ENCODE results near the gene IFNG-AS1.

Gene IFNG-AS1

GRCh38 chr12:67944093-67944492 is 45.2 kb upstream of the IFNG-AS1 start:
- H3K36me3 ChIP-seq = no peaks in the 10 kb centered on the region
- TF ChIP-seq CTCF (IDR thresholded peaks at IDR 0.05; ENCODE audit: low read depth, low read length) = no peak
- H3K9me3 ChIP-seq (ENCODE audit: severe bottlenecking) = no peaks in the 10 kb centered on the region

GRCh38 chr12:67952787-67953186 is 36.5 kb upstream of the IFNG-AS1 start:
- no peaks in the 10 kb centered on the region for H3K36me3 ChIP-seq
- DNase-seq = no peak

More at GRCh38 chr12:67944093-67944492, 45.2 kb upstream of the IFNG-AS1 start:
- H3K27me3 ChIP-seq (ENCODE audit: insufficient read depth, low read depth, severe bottlenecking) = no peaks in the 10 kb centered on the region
- DNase-seq = no peak
- H3K4me3 ChIP-seq (ENCODE audit: low read depth, low read length) = no peak overlapping the region
- no peak overlapping the region for H3K27ac ChIP-seq

GRCh38 chr12:67957383-67957782 is 31.9 kb upstream of the IFNG-AS1 start:
- TF ChIP-seq CTCF (IDR thresholded peaks at IDR 0.05; ENCODE audit: low read depth, low read length) = no peak
- no peaks in the 10 kb centered on the region for H3K9me3 ChIP-seq (ENCODE audit: severe bottlenecking)

More at GRCh38 chr12:67952787-67953186, 36.5 kb upstream of the IFNG-AS1 start:
- H3K27me3 ChIP-seq (ENCODE audit: insufficient read depth, low read depth, severe bottlenecking) = no peaks in the 10 kb centered on the region
- H3K4me3 ChIP-seq (ENCODE audit: low read depth, low read length) = no peak overlapping the region
- no peak for TF ChIP-seq CTCF (IDR thresholded peaks at IDR 0.05; ENCODE audit: low read depth, low read length)
- no peak overlapping the region for H3K27ac ChIP-seq
- no peaks in the 10 kb centered on the region for H3K9me3 ChIP-seq (ENCODE audit: severe bottlenecking)

GRCh38 chr12:67958187-67958586 is 31.1 kb upstream of the IFNG-AS1 start:
- no peak for TF ChIP-seq CTCF (IDR thresholded peaks at IDR 0.05; ENCODE audit: low read depth, low read length)
- DNase-seq = no peak

More at GRCh38 chr12:67957383-67957782, 31.9 kb upstream of the IFNG-AS1 start:
- no peak overlapping the region for H3K4me3 ChIP-seq (ENCODE audit: low read depth, low read length)
- H3K27ac ChIP-seq = no peak overlapping the region
- no peak for DNase-seq
- H3K27me3 ChIP-seq (ENCODE audit: insufficient read depth, low read depth, severe bottlenecking) = no peaks in the 10 kb centered on the region
- H3K36me3 ChIP-seq = no peaks in the 10 kb centered on the region

GRCh38 chr12:67964456-67964855 is 24.8 kb upstream of the IFNG-AS1 start:
- Histone ChIP-seq H3K36me3 (no peaks in the 10 kb centered on the region), H3K27me3 (ENCODE audit: insufficient read depth, low read depth, severe bottlenecking) (no peaks in the 10 kb centered on the region), H3K4me3 (ENCODE audit: low read depth, low read length) (no peak overlapping the region), H3K27ac (no peak overlapping the region), H3K9me3 (ENCODE audit: severe bottlenecking) (no peaks in the 10 kb centered on the region)
- no peak for TF ChIP-seq CTCF (IDR thresholded peaks at IDR 0.05; ENCODE audit: low read depth, low read length)
- DNase-seq = no peak

More at GRCh38 chr12:67958187-67958586, 31.1 kb upstream of the IFNG-AS1 start:
- no peaks in the 10 kb centered on the region for H3K27me3 ChIP-seq (ENCODE audit: insufficient read depth, low read depth, severe bottlenecking)
- no peaks in the 10 kb centered on the region for H3K9me3 ChIP-seq (ENCODE audit: severe bottlenecking)
- no peak overlapping the region for H3K27ac ChIP-seq
- no peak overlapping the region for H3K4me3 ChIP-seq (ENCODE audit: low read depth, low read length)
- H3K36me3 ChIP-seq = no peaks in the 10 kb centered on the region

- Histone ChIP-seq H3K4me3 (ENCODE audit: low read depth, low read length) (no peak overlapping the region), H3K27me3 (ENCODE audit: insufficient read depth, low read depth, severe bottlenecking) (no peaks in the 10 kb centered on the region), H3K9me3 (ENCODE audit: severe bottlenecking) (no peaks in the 10 kb centered on the region), H3K36me3 (no peaks in the 10 kb centered on the region), H3K27ac (no peak overlapping the region)
- no peak for TF ChIP-seq CTCF (IDR thresholded peaks at IDR 0.05; ENCODE audit: low read depth, low read length)
- no peak for DNase-seq
Observed at GRCh38 chr12:67966560-67966959, 22.7 kb upstream of the IFNG-AS1 start.
